ENCODE data around the gene ROR2. TPM values are rescaled to one million over a fixed set of nuclear protein-coding genes. Genes with fewer than 3 reads are reported as not detected.
"Not testable (repeated sequence)": the region's sequence is repeated elsewhere in the genome, so short reads cannot be mapped to it uniquely, and the experiment has no call there.

Gene ROR2
- total and polyA plus RNA-seq, 3 experiments from 2014 or later, result 2.0 TPM; not detected in 2

GRCh38 chr9:91647371-91647770 lies 302.7 kb downstream of the ROR2 start:
- no peaks in the 10 kb centered on the region for H3K4me1 ChIP-seq (ENCODE audit: insufficient read depth, low read length)
- H3K9me3 Mint-ChIP-seq, result no peaks in the 10 kb centered on the region
- H3K27me3 ChIP-seq (ENCODE audit: insufficient read depth, low read length, poor library complexity, severe bottlenecking), result no peaks in the 10 kb centered on the region
- CTCF ChIA-PET, result no interaction called here
- H3K9me3 ChIP-seq (ENCODE audit: low read length), result no peaks in the 10 kb centered on the region
- H3K4me1 Mint-ChIP-seq, result no peaks in the 10 kb centered on the region
- H3K36me3 ChIP-seq (ENCODE audit: insufficient read depth, low read length), result no peaks in the 10 kb centered on the region
- H3K27ac Mint-ChIP-seq, result no peak overlapping the region
- POLR2A ChIA-PET, result no interaction called here
- no peak for DNase-seq
- H3K4me3 Mint-ChIP-seq, result no peak overlapping the region
- H3K4me3 ChIP-seq (ENCODE audit: low read length), result no peak overlapping the region
- H3K27ac ChIP-seq (ENCODE audit: low read depth, low read length), result no peak overlapping the region
- peaks cover 19 to 40% of the 10 kb centered on the region in 2 donors for H3K27me3 Mint-ChIP-seq
- no peaks in the 10 kb centered on the region for H3K36me3 Mint-ChIP-seq

DNA sequence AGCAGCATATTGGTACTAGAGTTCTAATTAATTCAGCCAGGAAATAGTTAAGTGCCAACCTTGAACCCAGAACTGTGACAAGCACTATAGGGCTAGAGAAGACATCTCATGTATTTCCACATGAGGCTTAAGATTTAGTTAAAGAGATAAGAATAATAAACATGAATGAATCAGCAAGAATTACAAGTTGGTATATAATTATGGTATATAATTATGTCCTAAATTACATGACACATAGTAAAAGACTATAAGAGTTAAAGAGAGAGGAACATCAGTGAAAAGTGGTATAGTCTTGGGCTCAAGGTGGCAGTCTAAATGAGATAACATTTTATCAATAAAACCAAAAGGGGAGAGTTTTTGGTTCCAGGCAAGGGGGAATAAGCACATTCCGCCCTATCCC lies 303.3 kb downstream of the ROR2 start:
- CTCF ChIA-PET, result no interaction called here

GRCh38 chr9:91644433-91644832 lies 305.6 kb downstream of the ROR2 start:
- H3K4me1 ChIP-seq (ENCODE audit: insufficient read depth, low read length), result no peaks in the 10 kb centered on the region
- POLR2A ChIA-PET, result no interaction called here
- H3K36me3 ChIP-seq (ENCODE audit: insufficient read depth, low read length), result no peaks in the 10 kb centered on the region
- Mint-ChIP-seq H3K4me1 (no peaks in the 10 kb centered on the region), H3K27ac (no peak overlapping the region), H3K27me3 (peaks cover 16 to 42% of the 10 kb centered on the region in 2 donors), H3K36me3 (peaks cover 0 to 13% (median 0%) of the 10 kb centered on the region in 3 donors), H3K9me3 (peaks cover 3 to 10% (median 6%) of the 10 kb centered on the region in 5 donors), H3K4me3 (no peak overlapping the region)
- no peak overlapping the region for H3K4me3 ChIP-seq (ENCODE audit: low read length)
- CTCF ChIA-PET, result no interaction called here
- H3K9me3 ChIP-seq (ENCODE audit: low read length), result no peaks in the 10 kb centered on the region
- DNase-seq, result no peak
- no peaks in the 10 kb centered on the region for H3K27me3 ChIP-seq (ENCODE audit: insufficient read depth, low read length, poor library complexity, severe bottlenecking)
- H3K27ac ChIP-seq (ENCODE audit: low read depth, low read length), result no peak overlapping the region

More for the DNA sequence above, 303.3 kb downstream of the ROR2 start:
- Mint-ChIP-seq H3K27ac (no peak overlapping the region), H3K9me3 (peaks cover 0 to under 1% (median 0%) of the 10 kb centered on the region in 5 donors), H3K27me3 (peaks cover 19 to 43% of the 10 kb centered on the region in 2 donors), H3K4me3 (no peak overlapping the region), H3K4me1 (no peaks in the 10 kb centered on the region), H3K36me3 (no peaks in the 10 kb centered on the region)
- no peak overlapping the region for H3K27ac ChIP-seq (ENCODE audit: low read depth, low read length)
- H3K4me1 ChIP-seq (ENCODE audit: insufficient read depth, low read length), result no peaks in the 10 kb centered on the region
- H3K27me3 ChIP-seq (ENCODE audit: insufficient read depth, low read length, poor library complexity, severe bottlenecking), result no peaks in the 10 kb centered on the region
- POLR2A ChIA-PET, result no interaction called here
- DNase-seq, result no peak
- no peaks in the 10 kb centered on the region for H3K36me3 ChIP-seq (ENCODE audit: insufficient read depth, low read length)
- H3K4me3 ChIP-seq (ENCODE audit: low read length), result no peak overlapping the region
- no peaks in the 10 kb centered on the region for H3K9me3 ChIP-seq (ENCODE audit: low read length)

GRCh38 chr9:91643481-91644077 lies 306.4 kb downstream of the ROR2 start:
- H3K4me1 ChIP-seq (ENCODE audit: insufficient read depth, low read length), result no peaks in the 10 kb centered on the region
- Mint-ChIP-seq H3K4me1 (no peaks in the 10 kb centered on the region), H3K27me3 (peaks cover 12 to 36% of the 10 kb centered on the region in 2 donors), H3K4me3 (no peak overlapping the region), H3K27ac (no peak overlapping the region), H3K9me3 (peaks cover 3 to 10% (median 6%) of the 10 kb centered on the region in 5 donors), H3K36me3 (peaks cover 0 to 15% (median 0%) of the 10 kb centered on the region in 3 donors)
- DNase-seq, result no peak
- no peak overlapping the region for H3K27ac ChIP-seq (ENCODE audit: low read depth, low read length)
- POLR2A ChIA-PET, result no interaction called here
- H3K4me3 ChIP-seq (ENCODE audit: low read length), result no peak overlapping the region
- H3K36me3 ChIP-seq (ENCODE audit: insufficient read depth, low read length), result no peaks in the 10 kb centered on the region
- CTCF ChIA-PET, result interaction anchor here (0.7 kb wide), 1 partner anchor 10 kb away, joined by 3 read pairs; no protein-coding TSS in a partner anchor
- H3K27me3 ChIP-seq (ENCODE audit: insufficient read depth, low read length, poor library complexity, severe bottlenecking), result no peaks in the 10 kb centered on the region
- no peaks in the 10 kb centered on the region for H3K9me3 ChIP-seq (ENCODE audit: low read length)

GRCh38 chr9:91642771-91643170 lies 307.3 kb downstream of the ROR2 start:
- H3K9me3 ChIP-seq (ENCODE audit: low read length), result no peaks in the 10 kb centered on the region
- H3K4me1 ChIP-seq (ENCODE audit: insufficient read depth, low read length), result no peaks in the 10 kb centered on the region
- H3K4me3 ChIP-seq (ENCODE audit: low read length), result no peak overlapping the region
- POLR2A ChIA-PET, result no interaction called here
- CTCF ChIA-PET, result interaction anchor here (0.7 kb wide), 1 partner anchor 9 kb away, joined by 3 read pairs; no protein-coding TSS in a partner anchor
- no peak for DNase-seq
- H3K4me1 Mint-ChIP-seq, result no peaks in the 10 kb centered on the region
- H3K27ac ChIP-seq (ENCODE audit: low read depth, low read length), result no peak overlapping the region
- H3K27me3 ChIP-seq (ENCODE audit: insufficient read depth, low read length, poor library complexity, severe bottlenecking), result no peaks in the 10 kb centered on the region
- H3K27me3 Mint-ChIP-seq, result peaks cover 12 to 34% of the 10 kb centered on the region in 2 donors
- H3K36me3 Mint-ChIP-seq, result peaks cover 0 to 15% (median 0%) of the 10 kb centered on the region in 3 donors
- no peaks in the 10 kb centered on the region for H3K36me3 ChIP-seq (ENCODE audit: insufficient read depth, low read length)
- no peak overlapping the region for H3K4me3 Mint-ChIP-seq
- peaks cover 3 to 10% (median 7%) of the 10 kb centered on the region in 5 donors for H3K9me3 Mint-ChIP-seq
- no peak overlapping the region for H3K27ac Mint-ChIP-seq

GRCh38 chr9:91640428-91640827 lies 309.6 kb downstream of the ROR2 start:
- Histone ChIP-seq H3K27me3 (ENCODE audit: insufficient read depth, low read length, poor library complexity, severe bottlenecking) (no peaks in the 10 kb centered on the region), H3K4me3 (ENCODE audit: low read length) (no peak overlapping the region), H3K36me3 (ENCODE audit: insufficient read depth, low read length) (no peaks in the 10 kb centered on the region), H3K4me1 (ENCODE audit: insufficient read depth, low read length) (no peaks in the 10 kb centered on the region), H3K27ac (ENCODE audit: low read depth, low read length) (no peak overlapping the region), H3K9me3 (ENCODE audit: low read length) (no peaks in the 10 kb centered on the region)
- H3K9me3 Mint-ChIP-seq, result peaks cover 3 to 10% (median 9%) of the 10 kb centered on the region in 5 donors
- DNase-seq, result no peak
- H3K36me3 Mint-ChIP-seq, result peaks cover 0 to 15% (median 0%) of the 10 kb centered on the region in 3 donors
- no peak overlapping the region for H3K27ac Mint-ChIP-seq
- ChIA-PET CTCF (no interaction called here), POLR2A (no interaction called here)
- no peak overlapping the region for H3K4me3 Mint-ChIP-seq
- peaks cover 5 to 18% of the 10 kb centered on the region in 2 donors for H3K27me3 Mint-ChIP-seq
- H3K4me1 Mint-ChIP-seq, result no peaks in the 10 kb centered on the region

DNA sequence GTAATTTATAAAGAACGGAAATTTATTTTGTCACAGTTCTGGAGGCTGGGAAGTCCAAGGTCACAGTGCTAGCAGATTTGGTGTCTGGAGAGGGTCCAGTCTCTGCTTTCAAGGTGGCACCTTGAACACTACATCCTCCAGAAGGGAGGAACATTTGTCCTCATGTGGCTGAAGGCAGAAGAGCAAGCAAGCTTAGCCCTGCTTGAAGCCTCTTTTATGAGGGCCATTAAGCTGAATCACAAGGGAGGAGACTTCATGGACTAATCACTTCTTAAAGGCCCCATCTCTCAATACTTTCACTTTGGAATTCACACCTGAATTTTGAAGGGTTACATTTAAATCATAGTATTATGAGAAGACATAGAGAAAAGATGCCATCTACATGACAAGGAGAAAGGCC lies 311.0 kb downstream of the ROR2 start:
- CTCF ChIA-PET, result no interaction called here
- H3K4me1 Mint-ChIP-seq, result no peaks in the 10 kb centered on the region

DNA sequence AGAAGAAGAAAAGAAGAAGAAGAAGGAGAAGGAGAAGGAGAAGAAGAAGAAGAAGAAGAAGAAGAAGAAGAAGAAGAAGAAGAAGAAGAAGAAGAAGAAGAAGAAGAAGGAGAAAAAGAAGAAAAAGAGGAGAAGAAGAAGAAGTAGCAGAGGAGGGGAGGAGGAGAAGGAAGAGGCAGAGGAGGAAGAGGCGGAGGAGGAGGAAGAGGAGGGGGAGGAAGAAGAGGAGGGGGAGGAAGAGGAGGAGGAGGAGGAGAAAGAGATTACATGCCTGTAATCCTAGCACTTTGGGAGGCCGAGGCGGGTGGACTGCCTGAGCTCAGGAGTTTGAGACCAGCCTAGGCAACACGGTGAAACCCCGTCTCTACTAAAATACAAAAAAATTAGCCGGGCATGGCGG lies 315.2 kb downstream of the ROR2 start:
- Mint-ChIP-seq H3K36me3 (peaks cover 0 to 10% (median 0%) of the 10 kb centered on the region in 3 donors), H3K27me3 (peaks cover 28 to 42% of the 10 kb centered on the region in 2 donors)
- H3K27ac ChIP-seq (ENCODE audit: low read depth, low read length); H3K4me1 ChIP-seq (ENCODE audit: insufficient read depth, low read length); H3K27me3 ChIP-seq (ENCODE audit: insufficient read depth, low read length, poor library complexity, severe bottlenecking); H3K9me3 Mint-ChIP-seq; H3K27ac Mint-ChIP-seq; CTCF ChIA-PET; POLR2A ChIA-PET; H3K4me3 Mint-ChIP-seq; H3K36me3 ChIP-seq (ENCODE audit: insufficient read depth, low read length); H3K4me1 Mint-ChIP-seq; H3K9me3 ChIP-seq (ENCODE audit: low read length); H3K4me3 ChIP-seq (ENCODE audit: low read length); DNase-seq: not testable (repeated sequence)

More for the DNA sequence above, 311.0 kb downstream of the ROR2 start:
- H3K36me3 Mint-ChIP-seq, result peaks cover 0 to 15% (median 0%) of the 10 kb centered on the region in 3 donors
- H3K27me3 ChIP-seq (ENCODE audit: insufficient read depth, low read length, poor library complexity, severe bottlenecking), result peaks cover under 1% of the 10 kb centered on the region
- H3K9me3 ChIP-seq (ENCODE audit: low read length), result no peaks in the 10 kb centered on the region
- peaks cover 3 to 11% (median 10%) of the 10 kb centered on the region in 5 donors for H3K9me3 Mint-ChIP-seq
- no peak overlapping the region for H3K27ac ChIP-seq (ENCODE audit: low read depth, low read length)
- H3K4me1 ChIP-seq (ENCODE audit: insufficient read depth, low read length), result no peaks in the 10 kb centered on the region
- H3K27ac Mint-ChIP-seq, result no peak overlapping the region
- DNase-seq, result no peak
- no peak overlapping the region for H3K4me3 Mint-ChIP-seq
- H3K27me3 Mint-ChIP-seq, result peaks cover 11 to 13% of the 10 kb centered on the region in 2 donors
- no peaks in the 10 kb centered on the region for H3K36me3 ChIP-seq (ENCODE audit: insufficient read depth, low read length)
- H3K4me3 ChIP-seq (ENCODE audit: low read length), result no peak overlapping the region
- POLR2A ChIA-PET, result no interaction called here

Data from CD8-positive, alpha-beta memory T cell (primary cell).